GM19397 (cell line): ENCODE measurements around the gene GFI1.

Experiments
- ATAC-seq: cut with Tn5 transposase; IDR thresholded peaks from one replicate; pipeline ENCODE4 v1.9.1; 2021; ENCODE audit warnings: mild to moderate bottlenecking, moderate library complexity; ENCODE audit not compliant: unreplicated experiment

Gene GFI1

DNA sequence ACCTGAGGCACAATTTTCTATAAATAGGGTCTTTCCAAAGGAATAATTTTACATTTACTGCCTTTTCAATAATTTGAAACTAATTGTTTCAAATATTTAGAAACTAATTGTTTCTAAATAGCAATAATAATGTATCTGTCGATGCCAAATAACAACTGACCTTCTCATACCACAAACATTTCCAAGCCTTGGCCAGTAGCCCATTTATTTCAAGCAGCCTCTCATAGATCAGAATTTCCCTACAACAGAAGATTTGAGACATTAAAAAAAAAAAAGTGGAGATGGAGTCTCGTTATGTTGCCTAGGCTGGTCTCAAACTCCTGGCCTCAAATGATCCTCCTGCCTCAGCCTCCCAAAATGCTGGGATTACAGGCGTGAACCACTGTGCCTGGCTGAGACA lies 2.1 kb upstream of the GFI1 start:
- no peak for ATAC-seq

DNA sequence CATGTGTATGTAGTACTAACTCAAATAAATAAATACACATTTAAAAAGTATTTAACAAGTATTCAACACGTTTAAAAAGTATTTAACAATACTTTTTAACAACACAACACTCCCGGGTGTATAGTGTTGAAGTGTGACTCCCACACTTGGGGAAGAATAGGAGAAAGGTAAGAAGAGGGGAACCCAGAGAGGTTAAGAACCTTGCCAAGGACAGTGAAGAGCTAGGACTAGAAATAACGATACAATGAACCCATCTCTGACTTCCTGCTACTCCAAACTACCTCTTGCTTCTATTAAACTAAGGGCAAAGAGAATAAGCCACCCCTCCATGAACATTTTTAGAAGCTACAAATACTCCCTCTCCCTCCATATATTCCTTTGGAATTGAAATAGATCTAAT lies 1.7 kb upstream of the GFI1 start:
- no peak for ATAC-seq

DNA sequence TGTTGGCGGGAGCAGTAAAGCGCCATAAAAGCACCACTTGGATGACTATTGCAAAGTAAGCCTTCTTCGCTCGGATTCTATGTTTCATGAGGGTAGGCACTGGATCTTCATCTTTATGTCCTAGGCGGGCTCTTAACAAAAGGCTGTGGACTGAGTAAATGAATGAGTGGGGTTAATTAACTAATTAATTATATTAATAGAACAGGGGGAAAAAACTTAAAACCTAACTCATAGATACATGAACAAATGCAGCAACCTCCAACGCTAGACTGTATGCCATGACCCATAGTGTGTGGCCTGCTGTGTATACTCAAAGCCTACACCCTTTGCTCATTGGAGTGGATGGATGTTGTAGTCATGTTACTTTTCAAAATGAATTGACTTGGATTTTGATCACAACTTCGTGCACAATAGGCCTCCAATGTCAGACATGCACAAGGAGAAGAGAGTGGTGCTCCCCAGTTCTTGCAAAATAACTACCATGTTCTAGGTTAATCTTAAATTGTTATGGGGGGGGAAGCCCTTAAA lies 417 bp upstream of the GFI1 start:
- no peak for ATAC-seq

DNA sequence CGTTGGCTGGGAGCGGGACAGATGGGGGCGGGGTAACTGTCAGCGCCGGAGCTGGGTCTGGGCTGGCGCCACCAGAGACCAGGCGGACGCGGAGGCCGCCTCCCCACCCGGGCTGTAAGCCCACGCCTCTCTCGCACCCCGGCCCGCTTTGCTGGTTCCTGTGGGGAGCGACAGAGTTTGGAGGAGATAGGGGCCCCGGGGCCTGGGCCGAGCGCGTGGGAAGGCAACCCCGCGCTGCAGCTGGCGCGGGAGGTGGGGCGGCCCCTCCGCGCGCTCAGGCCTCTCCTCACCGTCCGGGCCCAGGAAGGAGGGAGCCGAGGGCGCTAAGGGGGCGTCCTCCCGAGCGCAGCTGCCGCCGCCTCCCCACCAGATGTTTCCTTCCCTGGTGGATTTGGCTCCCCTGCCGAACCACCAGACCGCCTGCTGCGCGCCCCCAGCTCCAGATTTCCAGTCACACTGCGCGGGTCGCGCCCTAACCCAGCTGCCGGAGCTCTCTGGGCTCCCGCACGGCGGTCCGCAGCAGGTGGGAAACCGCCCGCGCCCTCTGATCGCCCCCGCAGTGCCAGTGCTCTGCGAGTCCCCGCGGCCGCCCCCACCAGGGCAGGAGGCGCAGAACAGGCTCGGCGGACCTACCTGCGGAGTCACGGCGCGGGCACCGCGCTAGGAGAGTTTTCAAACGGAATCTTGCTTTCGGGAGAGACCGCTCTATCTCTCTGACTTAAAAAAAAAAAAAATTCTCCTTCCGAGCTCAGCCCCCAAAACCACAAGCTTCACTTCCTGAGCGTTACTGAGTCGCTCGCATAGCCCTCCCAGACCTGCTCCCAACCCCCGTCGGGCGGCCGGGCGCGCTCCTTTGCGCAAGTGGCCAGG lies 1.1 kb downstream of the GFI1 start:
- ATAC-seq = peak; percentile 52

DNA sequence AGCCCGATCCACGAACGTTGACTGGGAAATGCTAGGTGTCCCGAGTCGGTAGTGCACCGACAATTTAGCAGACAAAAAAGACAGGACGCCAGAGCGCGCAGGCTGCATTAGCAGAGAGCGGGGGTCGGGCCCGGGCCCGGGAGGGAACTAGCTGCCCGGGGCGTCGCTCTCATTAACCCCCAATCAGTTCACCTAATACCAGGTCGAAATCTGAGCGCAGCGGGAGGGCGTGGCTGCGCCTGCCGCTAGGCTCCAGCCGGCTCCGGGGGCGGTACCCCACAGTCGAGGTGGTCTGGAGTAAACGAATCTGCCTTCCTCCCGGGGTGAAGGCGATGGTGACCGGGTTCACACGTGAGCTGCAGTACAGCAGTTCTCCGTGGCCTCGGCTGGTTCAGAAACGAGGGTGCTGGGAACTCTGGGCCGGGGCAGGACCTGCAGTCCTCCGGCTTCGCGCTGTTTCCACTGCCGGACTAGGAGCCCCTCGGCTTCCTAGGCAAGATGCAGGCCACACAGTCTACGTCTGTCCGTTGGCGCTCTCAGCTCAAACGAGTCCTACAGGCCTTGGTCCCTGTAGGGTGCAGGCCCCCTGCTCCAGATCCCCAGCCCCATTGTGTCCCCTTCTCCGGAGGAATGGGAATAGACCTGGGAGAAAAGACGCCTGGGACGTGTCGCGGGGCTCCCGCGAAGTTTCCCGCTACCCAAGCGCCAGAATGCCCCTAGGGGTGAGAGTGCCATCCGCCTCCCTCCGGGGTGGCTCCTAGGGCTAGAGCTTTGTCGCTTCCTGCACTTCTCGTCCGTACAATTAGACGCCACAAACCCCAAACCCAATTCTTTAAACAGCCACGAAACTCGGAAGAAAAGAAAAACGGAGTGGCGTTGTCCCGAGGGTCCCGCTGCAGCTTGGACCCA lies 2.0 kb downstream of the GFI1 start:
- ATAC-seq = peak; percentile 21

GRCh38 chr1:92483610-92484471 lies 2.9 kb downstream of the GFI1 start:
- ATAC-seq = no peak

DNA sequence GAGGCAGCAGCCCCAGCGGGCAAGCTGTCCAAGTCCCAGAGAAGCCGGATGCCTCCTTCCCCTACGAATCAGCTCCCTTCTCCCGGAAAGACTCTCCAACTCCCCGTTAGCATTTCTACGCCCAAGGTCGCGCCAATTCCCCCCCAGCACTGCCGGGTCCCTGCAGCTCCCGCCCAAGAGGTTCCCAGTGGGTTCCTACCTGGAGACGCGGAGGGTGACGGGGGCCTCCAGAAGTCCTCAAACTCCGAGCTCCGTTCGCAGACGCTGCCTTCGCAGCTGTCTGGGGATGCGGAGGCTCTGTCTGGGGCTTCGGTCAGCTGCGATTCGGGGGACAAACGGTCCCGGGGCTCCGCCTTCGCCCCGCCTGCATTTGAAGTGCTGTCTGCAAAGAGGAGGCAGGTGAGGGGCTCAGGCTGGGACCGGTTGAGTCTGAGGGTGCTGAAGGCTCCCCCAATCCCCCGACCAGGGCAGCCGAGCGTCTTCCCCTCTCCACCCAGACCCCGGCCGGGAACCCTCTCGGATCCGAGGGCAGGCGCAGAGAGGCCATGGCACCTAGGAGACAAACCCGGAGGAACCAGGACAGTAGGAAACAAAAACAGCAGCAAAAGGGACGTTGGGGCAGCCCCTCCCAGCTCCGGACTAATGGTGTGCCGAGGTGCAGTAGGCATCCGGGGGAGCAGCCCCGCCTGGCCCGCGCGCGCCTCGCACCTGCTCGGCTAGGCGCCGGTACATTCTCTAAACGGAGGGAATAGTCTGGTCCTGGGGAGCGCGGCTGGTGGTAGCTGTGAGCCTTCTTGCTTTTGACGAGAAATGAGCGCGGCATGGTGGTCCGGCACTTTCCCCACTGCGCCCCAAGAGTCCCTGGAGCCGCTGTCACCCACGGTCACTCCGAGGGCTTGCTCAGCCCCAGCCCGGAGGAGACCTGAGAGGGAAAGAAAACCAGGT lies 3.8 kb downstream of the GFI1 start:
- ATAC-seq = no peak

GRCh38 chr1:92481971-92482664 lies 4.6 kb downstream of the GFI1 start:
- ATAC-seq = no peak

DNA sequence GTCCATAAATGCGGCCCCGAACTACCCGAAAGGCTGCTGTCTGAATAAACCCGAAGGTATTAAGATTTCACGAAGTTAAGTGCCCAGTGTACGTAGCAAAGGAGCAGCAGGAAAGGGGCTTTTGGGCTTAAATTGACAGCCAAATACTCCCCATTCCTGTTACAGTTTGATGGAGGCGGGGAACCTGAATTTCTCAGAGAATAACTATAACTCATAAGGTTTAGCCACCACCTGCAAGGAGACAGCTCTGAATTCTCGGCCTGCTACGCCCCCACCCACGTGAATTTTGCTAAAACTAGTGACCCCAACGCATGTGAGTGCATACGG lies 5.2 kb downstream of the GFI1 start:
- ATAC-seq = no peak

DNA sequence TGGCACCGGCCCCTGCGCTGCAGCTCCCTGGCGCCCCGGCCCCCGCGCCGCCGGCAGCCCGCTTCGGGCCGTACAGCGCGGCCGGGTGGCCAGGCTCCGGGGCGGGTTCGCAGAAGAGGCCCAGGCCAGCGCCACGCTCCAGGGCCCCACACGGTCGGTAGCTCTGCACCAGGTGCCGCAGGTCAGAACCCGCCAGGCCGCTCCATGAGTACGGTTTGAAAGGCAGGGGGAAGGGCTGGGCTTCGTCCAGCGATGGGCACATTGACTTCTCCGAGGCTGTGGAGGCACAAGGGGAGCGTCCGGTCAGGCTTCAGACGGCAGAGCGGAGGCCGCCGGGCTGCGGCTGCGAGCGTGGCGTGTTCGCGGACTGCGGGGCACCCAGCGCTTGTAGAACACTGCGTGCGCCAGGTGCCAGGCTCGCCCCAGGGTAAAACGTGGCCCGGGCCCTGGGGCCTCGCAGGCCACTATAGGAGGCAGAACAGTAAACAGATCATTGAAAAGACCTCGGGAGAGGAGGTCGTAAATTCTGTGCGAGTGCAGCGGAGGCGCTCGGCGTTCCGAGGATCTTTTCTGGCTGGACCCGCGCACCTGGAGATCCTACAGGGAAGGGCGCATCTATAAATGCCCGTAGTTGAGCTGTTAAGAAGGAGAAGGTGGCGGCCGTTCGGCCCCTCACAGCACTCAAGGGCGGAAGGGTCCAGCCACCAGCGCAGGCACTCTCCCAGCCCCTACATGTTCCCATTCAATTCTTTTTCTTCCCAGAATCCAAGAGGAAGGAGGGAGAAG lies 5.7 kb downstream of the GFI1 start:
- ATAC-seq = no peak

- ATAC-seq = no peak
These were observed 6.4 kb downstream of the GFI1 start for GRCh38 chr1:92480200-92480812.

DNA sequence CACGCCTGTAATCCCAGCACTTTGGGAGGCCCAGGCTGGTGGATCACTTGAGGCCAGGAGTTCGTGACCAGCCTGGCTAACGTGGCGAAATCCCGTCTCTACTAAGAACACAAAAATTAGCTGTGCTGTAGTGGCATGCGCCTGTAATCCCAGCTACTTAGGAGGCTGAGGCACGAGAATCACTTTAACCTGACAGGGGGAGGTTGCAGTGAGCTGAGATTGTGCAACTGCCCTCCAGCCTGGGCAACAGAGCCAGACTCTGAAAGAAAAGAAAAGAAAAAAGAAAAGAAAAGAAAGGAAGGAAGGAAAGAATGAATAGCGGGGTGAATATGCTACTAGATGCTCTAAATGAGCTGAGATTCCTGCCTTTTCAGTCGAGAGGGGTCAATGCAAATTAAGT lies 7.1 kb downstream of the GFI1 start:
- ATAC-seq = no peak

- no peak for ATAC-seq
These were observed 8.3 kb downstream of the GFI1 start for GRCh38 chr1:92478393-92478792.

DNA sequence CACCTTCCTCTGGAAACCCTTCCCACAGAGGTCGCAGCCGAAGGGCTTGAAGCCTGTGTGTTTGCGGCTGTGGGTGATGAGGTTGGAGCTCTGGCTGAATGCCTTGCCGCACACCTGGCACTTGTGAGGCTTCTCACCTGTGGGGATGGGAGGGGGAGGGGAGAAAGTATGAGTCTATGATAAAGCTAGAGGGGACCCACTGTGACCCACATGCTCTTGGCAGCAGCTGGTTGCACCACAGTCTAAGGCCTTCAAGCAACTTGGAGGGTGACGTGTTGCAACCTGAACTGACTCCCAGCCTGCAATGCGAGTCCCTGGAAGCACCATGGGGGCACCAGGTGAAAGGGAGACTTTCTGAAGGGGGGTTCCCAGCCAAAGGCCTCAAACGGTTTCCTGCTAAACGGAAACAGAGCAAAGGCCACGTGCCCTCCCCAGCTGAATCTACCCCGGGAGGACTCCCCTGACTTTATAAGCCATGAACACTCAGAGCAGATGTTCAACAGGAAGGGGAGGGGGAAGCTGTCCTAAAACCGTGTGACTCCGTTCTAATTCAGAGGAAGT lies 10.6 kb downstream of the GFI1 start:
- peak; percentile 44 for ATAC-seq

DNA sequence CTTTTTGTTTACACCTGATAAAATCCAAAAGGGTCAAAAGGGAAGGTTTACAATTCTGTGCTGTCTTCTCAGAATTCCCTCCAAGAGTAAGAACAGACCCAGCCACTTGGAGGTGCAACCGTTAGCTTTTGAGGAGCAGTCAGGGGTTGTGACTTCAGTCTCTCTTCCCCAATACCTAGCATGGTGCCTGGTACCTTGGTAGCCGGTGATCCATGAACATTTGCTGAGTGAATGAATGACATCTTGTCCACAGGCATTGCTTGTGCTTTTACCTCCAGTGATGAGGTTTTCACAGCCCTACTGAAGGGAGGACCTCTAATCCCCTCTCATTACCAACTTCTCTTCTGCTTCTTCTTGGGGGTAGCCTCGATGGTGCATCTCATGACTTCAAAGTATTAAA lies 11.7 kb downstream of the GFI1 start:
- ATAC-seq = no peak

- ATAC-seq = peak; percentile 42
These were observed 12.8 kb downstream of the GFI1 start for GRCh38 chr1:92473781-92474495.

DNA sequence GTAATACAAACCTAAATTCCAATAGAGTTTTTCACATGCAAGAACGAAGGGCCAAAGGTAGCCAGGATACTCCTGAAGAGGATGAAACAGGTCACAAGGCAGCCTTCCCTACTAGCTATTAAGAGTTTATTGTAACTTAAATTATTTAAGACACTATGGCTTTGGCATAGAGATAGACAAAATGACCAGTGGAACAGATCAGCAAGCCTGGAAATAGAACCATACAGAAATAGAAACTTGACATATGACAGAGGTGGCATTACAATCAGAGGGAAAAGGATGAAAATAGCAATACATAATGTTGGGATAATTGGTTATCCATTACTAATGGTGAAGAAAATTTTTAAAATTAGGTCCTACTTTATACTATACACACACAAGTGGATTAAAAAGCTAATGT lies 16.5 kb downstream of the GFI1 start:
- ATAC-seq = no peak
